8988T (cell line): ENCODE measurements around the gene HYDIN.
"Not testable (repeated sequence)": the region's sequence is repeated elsewhere in the genome, so short reads cannot be mapped to it uniquely, and the experiment has no call there.

Experiments used
- DNase-seq: peaks from one replicate; pipeline ENCODE4 v3.0.0; 2011

Gene HYDIN

DNA sequence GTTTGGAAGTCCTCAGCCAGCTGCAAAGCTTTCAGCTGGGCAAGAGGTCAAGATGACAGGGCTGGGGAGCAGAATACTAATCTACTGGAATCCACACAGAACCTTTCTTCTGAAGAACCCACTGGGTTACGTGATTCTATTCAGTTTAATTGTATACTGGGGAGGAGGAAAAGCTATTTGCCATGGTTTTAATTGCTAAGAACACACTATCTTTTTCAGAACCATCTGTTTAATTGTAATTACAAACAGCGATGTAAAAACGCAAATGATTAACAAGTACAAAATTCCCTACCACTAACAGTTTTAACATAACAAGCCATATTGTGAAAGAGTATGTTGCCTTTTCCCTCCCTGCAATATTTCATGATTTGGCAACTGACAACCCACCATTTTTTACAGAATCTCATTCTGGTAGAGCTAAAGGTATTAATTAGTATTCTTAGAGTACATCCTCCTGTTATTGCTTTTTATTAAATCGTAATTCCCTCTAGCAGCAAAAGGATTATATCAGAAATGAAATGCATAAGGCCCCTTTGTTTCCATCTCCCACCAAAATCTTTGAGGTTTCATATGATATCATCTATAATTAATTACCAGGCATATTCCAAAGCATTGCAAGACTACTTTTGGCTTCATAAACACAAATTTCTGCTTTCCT is 12.1 kb downstream of the HYDIN start:
- no peak for DNase-seq

DNA sequence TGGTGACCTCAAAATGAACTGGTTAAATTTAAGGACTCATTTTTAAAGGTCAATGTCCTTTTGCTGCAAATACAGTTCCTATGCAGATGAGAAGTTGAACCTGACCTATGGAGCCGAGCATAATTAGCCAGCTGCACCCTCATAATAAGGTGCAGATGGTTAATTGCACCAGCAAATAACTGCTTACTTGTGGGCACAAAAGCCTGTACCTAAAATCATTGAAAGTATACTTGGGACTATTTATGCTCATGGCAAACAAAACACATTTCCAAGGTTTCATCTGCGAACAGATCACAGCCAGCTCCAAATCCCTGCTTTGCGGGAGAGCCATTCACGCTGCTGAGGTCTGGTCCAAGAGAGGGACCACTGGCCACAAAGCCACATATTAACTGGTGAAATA is 13.0 kb downstream of the HYDIN start:
- DNase-seq = no peak

DNA sequence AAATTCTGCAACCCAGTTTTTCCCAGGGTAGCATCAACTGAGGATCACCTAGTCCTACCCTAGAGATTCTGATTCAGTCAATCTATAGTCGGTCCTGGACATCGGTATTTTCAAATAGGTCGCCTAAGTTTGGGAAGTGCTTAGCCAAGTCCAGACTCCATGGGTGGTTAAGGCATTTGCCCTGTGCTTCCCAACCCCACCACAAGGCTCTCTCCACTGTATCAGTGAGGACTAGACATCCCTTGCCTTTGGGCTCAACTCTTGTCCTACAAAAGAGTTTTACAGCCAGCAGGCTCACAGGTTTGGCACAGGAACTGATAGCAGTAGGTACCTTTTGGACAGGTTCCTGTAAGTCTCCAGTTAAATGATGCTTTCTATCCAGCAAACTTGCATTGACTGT is 13.8 kb downstream of the HYDIN start:
- no peak for DNase-seq

DNA sequence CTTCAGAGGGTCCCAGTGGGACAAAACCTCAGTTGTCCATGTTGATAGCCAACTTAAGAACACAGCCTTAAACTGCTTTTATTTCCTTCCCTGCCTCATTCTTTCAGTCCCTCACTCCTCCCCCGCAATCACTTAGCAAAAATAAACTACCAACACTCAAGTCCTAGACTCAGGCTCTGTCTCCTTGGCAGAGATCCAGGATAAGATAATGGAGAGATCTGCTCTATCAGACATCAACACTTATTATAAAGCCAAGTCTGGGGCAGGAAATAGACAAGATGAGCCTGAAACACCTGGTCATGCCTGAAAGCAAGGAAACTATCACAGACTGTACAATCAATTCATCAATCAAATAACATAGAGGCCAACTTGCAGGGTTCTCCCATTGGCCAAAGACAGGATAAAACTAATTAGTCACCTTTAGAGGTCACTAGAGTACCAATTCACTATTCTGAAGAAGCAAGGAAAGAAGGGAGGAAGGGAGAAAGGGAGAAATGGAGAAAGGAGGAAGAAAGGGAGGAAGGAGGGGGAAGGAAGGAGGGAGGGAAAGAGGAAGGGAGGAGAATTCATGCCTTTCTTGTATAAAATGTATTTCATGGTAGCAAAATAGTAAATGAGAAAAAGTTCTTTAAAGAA is 15.7 kb downstream of the HYDIN start:
- no peak for DNase-seq

DNA sequence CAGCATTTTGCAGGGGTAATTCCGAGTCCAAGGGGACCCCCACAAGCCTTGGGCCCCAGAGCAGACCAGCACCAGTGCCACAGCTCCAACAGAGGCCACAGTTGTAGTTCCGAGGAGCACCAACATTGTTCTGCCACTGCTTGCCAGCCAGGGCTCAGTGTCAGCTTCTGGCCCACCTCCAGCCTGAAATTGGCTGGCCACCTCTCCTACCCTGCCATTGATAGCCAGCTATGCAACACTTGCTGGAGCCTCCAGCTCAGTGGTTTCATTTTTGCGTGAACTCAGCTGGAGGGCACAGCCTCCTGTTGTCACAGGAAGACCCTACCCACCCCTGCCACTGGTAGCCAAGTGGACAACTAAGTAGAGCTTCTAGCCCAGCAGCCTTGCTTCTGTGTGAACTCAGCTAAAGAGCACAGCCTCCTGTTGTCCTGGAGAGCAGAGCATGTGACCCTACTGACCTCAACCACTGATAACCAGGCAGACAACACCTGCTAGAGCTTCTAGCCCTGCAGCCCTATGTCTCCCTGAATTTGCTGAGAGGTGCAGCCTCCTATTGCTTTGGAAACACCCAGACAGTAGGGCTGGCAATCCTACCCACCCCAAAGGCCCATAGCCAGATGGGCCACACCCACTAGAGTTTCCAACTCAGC is 24.9 kb downstream of the HYDIN start:
- DNase-seq = no peak

DNA sequence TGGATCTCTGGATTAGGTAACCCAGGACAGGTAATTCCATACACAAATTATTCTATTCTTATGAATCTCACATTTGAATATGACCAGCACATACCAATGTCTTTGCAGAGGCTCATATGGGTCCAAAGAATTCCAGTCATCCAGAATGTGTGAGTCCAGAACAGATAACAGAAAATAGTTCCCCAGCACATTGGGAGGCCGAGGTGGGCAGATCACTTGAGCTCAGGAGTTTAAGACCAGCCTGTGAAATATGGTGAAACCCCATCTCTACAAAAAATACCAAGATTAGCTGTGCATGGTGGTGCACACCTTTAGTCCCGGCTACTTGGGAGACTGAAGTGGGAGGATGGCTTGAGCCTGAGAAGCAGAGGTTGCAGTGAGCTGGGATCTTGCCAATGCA is 26.9 kb downstream of the HYDIN start:
- no peak for DNase-seq

DNA sequence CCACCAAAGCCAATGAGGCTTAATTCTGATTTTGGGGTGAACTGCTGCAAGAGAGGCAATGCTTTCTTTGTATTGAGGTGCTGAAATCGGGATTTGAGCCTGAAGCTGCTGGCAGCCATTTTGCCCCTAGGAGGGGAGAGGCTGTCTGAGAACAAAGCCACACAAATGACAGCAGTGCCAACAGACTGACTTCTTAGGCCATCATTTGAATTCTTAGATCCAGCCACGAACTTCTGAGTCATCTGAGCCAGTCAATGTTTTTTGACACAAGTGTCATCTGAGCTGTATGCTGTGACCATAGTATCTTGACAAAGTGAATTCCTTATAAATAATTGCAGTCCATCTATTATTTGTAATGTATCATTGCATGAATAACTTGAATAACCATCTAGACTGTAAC is 29.0 kb downstream of the HYDIN start:
- DNase-seq = no peak

DNA sequence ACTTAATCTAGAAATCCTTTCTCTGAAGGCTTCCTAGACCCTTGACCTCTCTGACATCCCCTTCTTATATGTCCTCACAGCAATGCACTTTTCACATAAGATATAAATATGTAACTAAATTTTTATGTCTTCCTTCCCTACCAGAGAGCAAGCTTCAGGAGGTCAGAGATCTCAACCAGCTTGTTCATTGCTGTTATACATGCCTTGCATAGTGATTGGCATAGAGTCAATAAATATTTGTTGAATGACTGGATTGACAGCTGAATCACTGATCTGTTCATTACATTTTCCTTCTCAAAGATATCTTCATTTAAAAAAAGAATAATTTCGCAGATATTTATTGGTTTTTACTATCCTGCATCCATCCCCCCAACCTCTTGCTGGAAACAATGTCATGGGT is 29.5 kb downstream of the HYDIN start:
- no peak for DNase-seq

GRCh38 chr16:71198408-71198807 is 32.1 kb downstream of the HYDIN start:
- DNase-seq = no peak

DNA sequence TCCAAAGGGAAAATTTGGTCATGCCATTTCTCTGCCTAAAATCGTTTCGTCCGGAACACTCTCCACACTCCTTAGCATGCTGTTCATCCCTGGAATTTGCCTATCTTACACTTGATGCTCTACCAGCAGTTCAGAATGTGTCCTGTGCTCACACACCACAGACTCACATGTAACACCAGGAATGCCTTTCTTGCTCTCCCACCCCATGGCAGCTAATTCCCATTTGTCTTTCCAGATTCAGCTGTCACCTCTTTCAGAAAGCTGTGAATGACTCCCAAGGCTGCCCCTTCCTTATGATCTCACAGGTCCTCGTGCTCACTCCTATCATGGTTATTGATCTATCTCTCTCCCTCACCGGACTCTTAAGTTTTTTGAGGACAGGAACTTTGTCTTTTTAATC is 38.1 kb downstream of the HYDIN start:
- no peak for DNase-seq

DNA sequence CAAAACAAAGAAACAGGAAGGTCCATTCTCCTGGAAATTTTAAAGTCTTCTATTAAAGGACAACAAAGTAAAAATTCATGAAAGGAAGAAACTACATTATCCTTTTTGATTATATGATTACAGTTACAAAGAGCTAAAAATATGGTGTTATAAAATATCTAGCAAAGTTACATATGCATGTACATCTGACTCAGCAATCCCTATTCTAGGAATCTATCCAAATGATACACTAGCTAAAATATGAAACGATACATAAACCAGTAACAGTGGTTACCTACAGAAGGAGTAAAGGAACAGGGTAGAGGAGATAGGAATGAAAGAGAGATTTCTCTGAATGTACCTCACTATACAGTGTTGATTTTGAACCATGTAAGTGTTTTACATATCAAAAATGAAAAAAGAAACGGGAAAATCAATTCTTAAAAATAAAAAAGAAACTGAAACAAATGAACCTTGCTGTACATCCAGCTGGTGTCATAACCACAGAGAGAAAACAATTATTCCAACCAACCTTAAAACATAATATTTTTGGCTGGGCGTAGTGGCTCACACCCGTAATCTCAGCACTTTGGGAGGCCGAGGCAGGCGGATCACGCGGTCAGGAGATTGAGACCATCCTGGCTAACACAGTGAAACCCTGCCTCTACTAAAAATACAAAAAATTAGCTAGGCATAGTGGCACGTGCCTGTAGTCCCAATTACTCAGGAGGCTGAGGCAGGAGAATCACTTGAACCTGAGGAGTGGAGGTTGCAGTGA is 41.4 kb downstream of the HYDIN start:
- DNase-seq = no peak

DNA sequence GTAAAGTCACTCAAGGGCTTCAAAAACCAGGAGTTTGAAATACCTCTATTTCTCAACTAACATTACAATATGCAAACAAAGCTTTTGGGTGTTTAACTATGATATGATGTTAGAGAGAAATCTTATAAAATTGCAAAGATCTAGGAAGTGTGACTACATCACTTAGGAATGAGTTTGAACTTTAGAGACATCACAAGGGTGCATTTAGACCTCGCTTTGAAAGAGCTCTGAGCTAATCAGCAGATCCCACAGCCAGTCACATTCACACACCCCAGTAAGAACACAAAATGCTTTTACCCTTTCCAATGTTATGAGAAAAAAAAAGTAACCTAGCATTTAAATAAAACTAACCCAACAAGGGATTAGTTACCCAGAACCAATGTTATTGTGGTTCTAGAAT is 45.2 kb downstream of the HYDIN start:
- DNase-seq = no peak

- no peak for DNase-seq
These were observed 51.0 kb downstream of the HYDIN start for GRCh38 chr16:71179569-71179968.

- no peak for DNase-seq
These were observed 57.9 kb downstream of the HYDIN start for GRCh38 chr16:71172481-71173207.

DNA sequence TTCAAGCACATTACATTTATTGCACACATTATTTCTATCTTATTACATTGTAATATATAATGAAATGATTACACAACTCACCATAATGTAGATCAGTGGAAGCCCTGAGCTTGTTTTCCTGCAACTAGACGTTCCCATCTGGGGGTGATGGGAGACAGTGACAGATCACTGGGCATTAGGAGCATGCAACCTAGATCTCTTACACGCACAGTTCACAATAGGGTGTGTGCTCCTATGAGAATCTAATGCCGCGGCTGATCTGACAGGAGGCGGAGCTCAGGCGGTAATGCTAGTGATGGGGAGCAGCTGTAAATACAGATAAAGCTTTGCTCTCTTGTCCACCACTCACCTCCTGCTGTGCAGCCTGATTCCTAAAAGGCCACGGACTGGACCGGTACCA is 69.5 kb downstream of the HYDIN start:
- not testable (repeated sequence) for DNase-seq

DNA sequence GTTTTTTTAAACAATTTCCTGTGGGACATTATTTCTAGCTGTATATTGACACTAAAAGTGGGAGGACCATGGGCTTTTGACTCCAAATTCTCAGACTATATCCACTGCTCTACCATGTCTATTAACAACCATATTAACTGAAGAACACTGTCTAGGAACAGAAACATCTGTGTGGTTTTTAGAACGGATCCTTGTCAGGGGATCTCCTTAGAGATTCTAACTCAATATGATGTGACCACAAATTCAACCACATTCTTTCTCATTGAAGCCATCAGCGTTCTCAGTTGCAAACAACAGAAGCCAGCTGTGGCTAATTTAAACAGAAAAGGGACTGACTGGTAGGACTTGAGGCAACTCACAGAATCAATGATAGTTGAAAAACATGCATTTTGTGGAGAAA is 73.2 kb downstream of the HYDIN start:
- not testable (repeated sequence) for DNase-seq

- not testable (repeated sequence) for DNase-seq
These were observed 77.2 kb downstream of the HYDIN start for GRCh38 chr16:71153329-71153728.

GRCh38 chr16:71151654-71152053 is 78.9 kb downstream of the HYDIN start:
- DNase-seq = not testable (repeated sequence)

GRCh38 chr16:71143246-71143645 is 87.3 kb downstream of the HYDIN start:
- not testable (repeated sequence) for DNase-seq

- DNase-seq = not testable (repeated sequence)
These were observed 120.0 kb downstream of the HYDIN start for GRCh38 chr16:71110565-71110964.

DNA sequence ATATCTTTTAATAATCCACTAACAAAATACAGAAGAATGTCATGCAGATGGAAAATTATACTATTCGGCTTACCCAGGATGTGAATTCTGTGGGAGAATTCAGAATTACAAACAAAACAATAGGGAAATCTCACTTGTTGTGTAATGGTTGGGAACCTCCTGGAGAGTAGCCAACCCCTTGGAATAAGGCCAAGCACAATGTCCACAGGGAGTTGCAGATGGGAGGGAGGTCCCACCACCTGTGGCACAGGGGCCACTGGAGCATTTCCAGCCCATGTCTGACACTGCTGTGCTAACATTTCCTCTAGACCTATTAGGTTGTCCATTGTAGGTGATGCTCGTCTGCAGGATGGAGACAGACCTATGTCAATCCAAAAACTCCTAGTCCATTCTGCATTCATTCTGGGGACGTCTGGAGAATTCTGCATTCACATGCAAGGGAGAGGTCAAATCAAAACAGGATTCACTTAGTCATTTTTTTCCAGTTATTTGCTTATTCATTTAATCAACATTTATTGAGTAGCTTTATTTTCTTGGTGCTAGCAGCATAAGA is 120.8 kb downstream of the HYDIN start:
- DNase-seq = not testable (repeated sequence)

- DNase-seq = not testable (repeated sequence)
These were observed 124.6 kb downstream of the HYDIN start for GRCh38 chr16:71105881-71106280.

DNA sequence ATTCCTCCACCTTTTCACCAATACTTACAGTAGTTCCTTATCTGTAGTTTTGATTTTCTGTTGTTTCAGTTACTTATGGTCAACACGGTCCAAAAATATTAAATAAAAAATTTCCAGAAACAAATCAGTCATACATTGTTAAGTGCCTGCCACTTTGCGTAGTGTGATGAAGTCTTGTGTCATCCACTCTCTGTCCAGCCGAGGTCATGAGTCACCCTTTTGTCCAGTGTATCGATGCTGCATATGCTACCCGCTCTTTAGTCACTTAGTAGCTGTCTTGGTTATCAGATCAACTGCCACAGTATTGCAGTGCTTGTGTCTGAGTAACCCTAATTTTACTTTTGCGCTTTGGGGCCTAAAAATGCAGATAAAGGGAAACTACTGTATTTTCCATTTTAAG is 146.9 kb downstream of the HYDIN start:
- not testable (repeated sequence) for DNase-seq
